ENCODE results near the gene CLDN24.

Gene CLDN24

DNA sequence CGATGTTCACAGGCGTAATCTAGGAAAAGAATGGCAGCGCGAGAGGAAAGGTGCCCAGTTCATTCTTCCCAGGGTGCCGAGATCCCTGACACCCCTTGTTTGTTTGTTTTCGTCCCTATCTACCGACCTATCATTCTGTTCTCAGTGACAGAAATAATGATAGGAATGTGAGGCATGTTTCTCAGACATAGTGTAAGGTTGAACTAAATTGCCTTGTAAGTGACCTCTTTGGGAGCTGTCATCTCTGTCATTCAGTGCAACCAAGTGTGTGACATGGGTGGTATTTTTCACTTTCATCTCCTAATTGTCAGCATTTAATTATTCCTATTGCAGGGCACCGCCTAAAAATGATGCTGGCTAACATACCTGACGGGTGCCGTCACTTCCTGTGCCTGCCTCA lies 26.5 kb downstream of the CLDN24 start:
- H3K4me3 ChIP-seq (ENCODE audit: low read length): no peak overlapping the region

GRCh38 chr4:183291070-183291469 lies 31.2 kb downstream of the CLDN24 start:
- no peak for DNase-seq (ENCODE audit: low read depth, low spot score)
- no peak overlapping the region for H3K4me3 ChIP-seq (ENCODE audit: low read length)

More for the DNA sequence above, 26.5 kb downstream of the CLDN24 start:
- DNase-seq (ENCODE audit: low read depth, low spot score): no peak

GRCh38 chr4:183289688-183290087 lies 32.5 kb downstream of the CLDN24 start:
- no peak for DNase-seq (ENCODE audit: low read depth, low spot score)
- H3K4me3 ChIP-seq (ENCODE audit: low read length): no peak overlapping the region

DNA sequence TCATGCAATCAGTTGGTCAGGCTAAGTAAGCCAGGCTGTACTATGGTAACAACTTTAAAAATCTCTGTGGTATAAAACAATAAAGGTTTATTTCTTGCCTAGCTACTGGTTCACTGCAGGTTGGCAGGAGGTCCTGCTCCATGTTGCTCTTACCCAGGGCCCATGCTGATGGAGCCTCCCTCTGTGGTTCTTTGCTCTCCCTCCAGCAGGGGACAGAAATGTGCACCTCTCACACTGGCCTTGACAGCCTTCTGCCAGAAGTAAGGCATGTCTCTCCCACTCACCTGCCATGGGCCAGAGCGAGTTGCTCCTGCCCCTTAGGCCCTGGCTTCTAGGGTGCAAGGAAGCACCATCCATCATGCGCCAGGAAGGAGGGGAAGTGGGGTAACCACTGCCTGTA lies 33.3 kb downstream of the CLDN24 start:
- no peak overlapping the region for H3K4me3 ChIP-seq (ENCODE audit: low read length)

GRCh38 chr4:183287677-183288076 lies 34.5 kb downstream of the CLDN24 start:
- no peak for DNase-seq (ENCODE audit: low read depth, low spot score)
- no peak overlapping the region for H3K4me3 ChIP-seq (ENCODE audit: low read length)

More for the DNA sequence above, 33.3 kb downstream of the CLDN24 start:
- DNase-seq (ENCODE audit: low read depth, low spot score): no peak

GRCh38 chr4:183287309-183287659 lies 34.9 kb downstream of the CLDN24 start:
- no peak overlapping the region for H3K4me3 ChIP-seq (ENCODE audit: low read length)

DNA sequence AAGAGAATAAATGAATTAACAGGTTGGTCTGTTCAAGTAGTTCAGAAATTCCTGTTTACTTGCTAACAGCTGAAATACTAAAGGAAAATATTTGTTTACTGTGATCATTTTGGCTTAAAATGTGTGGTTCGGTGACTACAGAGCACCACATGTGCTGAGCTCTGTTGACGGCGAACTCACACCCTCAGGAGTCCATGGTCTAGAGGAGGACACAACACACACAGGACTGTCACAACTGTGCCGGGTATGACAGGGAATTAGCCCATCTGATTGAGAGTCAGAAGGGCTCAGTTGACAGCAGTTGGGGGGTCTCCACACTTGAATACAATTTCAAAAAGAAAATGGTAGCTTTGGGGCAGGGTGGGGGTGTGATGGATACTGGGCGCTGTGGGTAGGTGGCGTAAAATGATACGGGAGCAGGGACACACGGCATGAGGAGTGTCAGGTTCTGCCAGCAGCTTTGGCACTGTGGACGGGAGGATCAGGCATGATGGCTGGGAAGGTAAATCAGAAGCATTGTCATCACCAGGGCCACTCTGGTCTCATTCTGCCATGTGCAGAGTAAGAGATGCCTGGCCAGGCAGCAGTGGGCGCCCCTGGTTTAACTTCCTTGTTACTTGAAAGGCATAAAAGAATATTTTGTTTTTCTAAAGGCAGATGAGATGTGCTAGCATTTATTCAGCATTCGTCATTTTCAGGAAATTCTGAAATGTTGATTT lies 35.5 kb downstream of the CLDN24 start:
- H3K4me3 ChIP-seq (ENCODE audit: low read length): no peak overlapping the region
- DNase-seq (ENCODE audit: low read depth, low spot score): no peak

More at GRCh38 chr4:183287309-183287659, 34.9 kb downstream of the CLDN24 start:
- DNase-seq (ENCODE audit: low read depth, low spot score): no peak

DNA sequence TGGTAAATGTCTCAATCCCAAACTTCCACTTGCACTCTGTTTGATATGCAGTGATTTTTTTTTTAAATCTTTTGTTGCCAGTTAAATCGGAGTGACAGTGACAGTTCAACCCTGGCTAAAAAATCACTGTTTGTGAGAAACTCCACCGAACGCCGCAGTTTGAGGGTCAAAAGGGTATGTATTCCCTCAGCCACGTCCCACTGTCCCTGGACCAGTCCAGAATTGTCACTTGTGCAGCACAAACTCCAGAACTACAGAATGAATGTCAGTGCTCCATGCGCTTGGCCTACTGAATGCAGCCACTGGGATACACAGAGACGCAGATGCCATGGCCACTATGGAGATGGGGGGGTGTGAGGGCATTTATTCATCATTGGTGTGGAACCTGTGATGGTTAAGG lies 36.3 kb downstream of the CLDN24 start:
- DNase-seq (ENCODE audit: low read depth, low spot score): no peak
- H3K4me3 ChIP-seq (ENCODE audit: low read length): no peak overlapping the region

DNA sequence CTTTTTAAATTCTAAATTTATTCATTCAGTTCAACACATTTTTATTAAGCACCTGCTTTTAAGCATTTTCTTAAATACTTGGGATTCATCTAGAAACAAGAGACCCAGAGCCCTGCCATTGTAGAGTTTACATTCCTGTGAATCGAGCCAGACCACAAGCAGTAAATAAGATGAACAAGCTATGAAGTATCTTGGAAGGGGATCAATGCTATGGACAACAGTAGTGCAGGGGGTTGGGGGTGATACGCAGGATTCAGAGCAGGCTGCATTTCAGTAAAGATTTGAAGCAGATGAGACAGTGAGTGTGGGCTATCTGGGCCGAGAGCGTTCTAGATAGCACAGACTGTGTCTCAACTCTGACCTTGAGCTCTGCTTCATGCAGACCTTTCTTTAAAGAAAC lies 37.3 kb downstream of the CLDN24 start:
- no peak overlapping the region for H3K4me3 ChIP-seq (ENCODE audit: low read length)
- DNase-seq (ENCODE audit: low read depth, low spot score): no peak

DNA sequence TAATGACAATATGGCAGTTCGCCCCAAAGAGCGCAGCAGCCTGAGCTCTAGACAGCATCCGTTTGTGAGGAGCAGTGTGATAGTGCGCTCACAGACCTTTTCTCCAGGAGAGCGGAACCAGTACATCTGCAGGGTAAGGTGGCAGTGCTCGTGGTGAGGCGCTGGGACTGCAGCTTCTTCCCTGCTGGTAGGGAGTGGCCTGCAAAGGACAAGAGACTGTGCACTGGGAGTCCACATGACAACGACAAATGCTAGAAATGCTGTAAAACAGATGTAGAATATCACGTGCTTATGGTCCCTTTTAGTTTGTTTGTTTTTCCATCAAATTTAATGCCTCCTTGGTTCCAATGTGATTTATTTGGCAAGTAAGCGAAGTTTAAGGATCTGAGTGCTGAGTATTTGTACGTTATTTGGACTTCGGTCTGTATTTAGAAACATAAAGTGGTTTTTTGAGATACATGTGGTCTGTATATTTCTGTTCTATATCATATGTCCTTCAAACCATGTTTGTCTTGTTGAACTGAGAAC lies 37.9 kb downstream of the CLDN24 start:
- no peak overlapping the region for H3K4me3 ChIP-seq (ENCODE audit: low read length)
- DNase-seq (ENCODE audit: low read depth, low spot score): no peak

DNA sequence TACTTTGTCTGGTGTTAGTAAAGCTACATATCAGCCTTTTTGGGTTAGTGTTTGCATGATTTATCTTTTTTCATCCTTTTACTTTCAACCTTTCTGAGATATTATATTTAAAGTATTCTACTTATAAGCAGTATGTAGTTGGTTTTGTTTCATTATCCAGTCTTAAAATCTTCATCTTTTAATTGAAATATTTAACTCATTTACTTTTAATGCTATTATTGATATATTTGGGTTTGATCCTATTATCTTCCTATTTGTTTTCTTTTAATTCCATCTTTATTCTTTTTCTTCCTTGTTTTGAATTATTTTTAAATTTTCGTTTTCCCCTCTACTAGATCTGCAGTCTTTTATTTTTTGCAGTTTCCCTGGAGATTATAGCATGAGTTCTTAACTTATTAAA lies 46.1 kb downstream of the CLDN24 start:
- no peak for DNase-seq (ENCODE audit: low read depth, low spot score)
- no peak overlapping the region for H3K4me3 ChIP-seq (ENCODE audit: low read length)

- no peak for DNase-seq (ENCODE audit: low read depth, low spot score)
- no peak overlapping the region for H3K4me3 ChIP-seq (ENCODE audit: low read length)
These were observed 49.8 kb downstream of the CLDN24 start for GRCh38 chr4:183272384-183272783.
